8988T (cell line): ENCODE results near the gene RASGEF1B.
"Not testable (repeated sequence)": the region's sequence is repeated elsewhere in the genome, so short reads cannot be mapped to it uniquely, and the experiment has no call there.

Experiments used
- DNase-seq: peaks from one replicate; pipeline ENCODE4 v3.0.0; 2011

The RASGEF1B gene

GRCh38 chr4:81498046-81498445, 26.3 kb upstream of the RASGEF1B start:
- no peak for DNase-seq

- DNase-seq, result no peak
Measured at GRCh38 chr4:81495345-81495744, 23.6 kb upstream of the RASGEF1B start.

- DNase-seq, result no peak
Measured at GRCh38 chr4:81494031-81494431, 22.3 kb upstream of the RASGEF1B start.

DNA sequence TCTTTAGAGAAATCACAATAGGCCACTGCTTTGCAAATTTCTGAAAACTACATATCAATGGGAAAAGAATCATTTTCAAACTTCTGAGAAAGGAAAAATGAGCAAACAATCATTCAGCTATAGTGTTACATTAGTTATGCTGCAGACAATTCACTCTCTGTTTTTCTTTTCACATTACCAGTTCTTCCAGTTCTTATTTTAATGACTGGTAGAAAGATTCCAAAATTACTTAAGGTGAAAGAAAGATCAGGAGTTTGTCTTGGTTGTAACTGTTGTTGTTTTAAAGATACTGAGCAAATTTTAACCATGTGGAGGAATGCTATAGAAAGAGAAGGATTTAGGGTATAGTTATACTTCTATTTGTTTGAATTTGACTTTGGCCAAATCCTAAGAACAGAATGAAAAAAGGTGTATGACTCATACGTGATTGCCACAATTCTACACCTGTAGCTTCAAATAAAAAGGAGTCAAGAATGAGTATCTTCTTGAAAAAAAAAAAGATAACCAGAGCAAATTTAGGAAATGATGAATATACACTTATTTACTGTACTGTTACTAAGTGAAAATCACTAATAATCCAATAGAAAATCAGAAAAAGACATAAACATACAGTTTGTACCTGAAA, 21.0 kb upstream of the RASGEF1B start:
- DNase-seq, result no peak

DNA sequence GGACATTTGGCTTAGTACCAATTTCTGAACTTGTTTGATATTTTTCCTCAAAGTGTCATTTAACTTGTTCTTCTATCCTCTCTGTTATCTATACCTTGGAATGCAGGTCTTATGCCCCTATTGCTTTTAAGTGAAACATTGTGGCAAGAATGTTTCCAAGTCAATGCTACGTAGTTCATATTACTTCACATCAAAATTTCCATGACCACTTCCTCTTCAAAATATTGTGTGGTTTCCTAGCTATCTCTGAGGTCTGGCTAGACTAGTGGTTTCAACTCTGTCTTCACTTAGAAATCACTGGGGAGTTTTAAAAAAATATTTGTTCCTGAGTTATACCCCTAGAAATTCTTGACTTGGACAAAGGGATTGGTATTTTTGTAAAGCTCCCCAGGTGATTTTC, 20.2 kb upstream of the RASGEF1B start:
- DNase-seq, result no peak

DNA sequence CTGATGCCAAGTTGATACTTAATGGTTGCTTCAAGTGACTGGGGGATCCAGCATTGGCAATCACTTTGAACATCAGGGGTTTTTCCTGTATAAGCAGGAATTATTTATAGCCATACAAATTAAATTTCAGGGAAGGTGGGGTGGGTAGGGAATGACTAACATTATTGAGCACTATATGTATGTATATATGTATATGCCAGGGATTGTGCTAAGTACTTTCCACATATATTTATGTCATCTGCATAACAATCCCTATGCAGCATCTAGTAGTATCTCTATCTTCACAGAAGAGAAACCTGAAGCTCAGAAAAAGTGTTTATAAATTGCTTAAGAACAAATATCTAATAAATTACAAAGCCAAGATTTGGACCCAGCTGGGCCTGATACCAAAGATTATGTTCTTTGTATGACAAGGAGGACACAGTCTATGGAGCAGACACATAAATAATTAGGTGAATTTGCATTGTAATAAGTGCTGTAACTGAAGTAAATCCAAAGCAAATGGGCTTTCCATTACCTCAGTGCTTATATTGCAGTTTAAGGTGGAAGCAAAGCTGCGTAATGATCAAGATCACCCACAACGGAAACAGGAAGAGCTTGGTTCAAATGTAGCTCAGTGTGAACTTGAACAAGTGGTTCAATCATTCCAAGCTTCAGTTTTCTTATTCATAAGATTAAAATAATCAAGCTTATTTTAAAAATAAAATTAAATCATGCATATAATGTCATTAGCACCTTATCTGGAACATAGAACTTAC, 18.9 kb upstream of the RASGEF1B start:
- DNase-seq, result no peak

GRCh38 chr4:81486502-81486901, 14.8 kb upstream of the RASGEF1B start:
- no peak for DNase-seq

DNA sequence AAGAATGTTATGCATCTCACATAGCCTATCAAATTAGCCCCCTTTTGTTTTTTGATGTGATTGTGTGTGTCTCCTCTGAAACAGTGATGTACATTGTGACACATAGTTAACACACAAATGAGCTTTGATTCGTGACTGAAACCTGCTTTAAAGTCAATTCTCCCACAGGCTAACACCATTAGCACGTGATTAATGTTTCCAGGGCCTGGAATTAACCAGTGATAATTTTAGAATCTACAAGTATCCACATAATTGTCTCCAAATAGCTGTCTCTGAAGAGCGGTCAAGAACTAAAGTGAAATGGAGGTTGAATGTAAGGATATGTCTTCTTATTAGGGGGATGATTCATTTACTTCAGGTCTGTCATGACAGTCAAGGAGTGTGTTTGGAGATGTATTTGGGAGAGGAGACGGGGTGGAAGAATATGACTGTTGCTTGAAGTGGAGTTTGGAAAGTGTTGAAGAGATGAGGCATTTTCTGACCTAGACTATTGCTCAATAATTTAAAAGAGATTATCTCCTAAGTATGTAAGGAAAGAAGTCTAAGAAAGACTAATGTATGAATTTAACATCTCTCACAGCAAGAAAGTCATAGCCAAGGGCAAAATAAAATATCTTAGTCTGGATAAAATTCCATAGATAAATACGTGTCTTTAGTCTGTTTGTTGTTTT, 13.7 kb upstream of the RASGEF1B start:
- no peak for DNase-seq

GRCh38 chr4:81482326-81482725, 10.6 kb upstream of the RASGEF1B start:
- DNase-seq, result no peak

DNA sequence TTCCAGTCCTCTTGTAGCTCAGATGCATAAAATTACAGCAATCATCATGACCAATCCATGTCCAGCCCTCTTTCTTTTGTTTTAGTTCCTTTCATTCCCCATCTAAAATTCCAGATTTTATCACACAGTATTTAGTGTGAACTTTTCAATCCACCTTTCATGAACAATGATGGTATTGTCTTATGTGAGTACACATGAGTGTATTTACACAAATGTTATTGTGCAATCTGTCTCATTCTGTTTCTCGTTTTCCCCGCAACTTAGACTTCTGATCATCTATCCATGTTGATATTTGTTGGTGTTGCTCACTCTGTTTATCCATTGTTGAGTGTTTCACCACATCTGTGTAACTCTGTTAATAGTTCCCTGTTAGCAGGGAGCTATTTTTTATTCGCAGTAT, 9.4 kb upstream of the RASGEF1B start:
- no peak for DNase-seq

DNA sequence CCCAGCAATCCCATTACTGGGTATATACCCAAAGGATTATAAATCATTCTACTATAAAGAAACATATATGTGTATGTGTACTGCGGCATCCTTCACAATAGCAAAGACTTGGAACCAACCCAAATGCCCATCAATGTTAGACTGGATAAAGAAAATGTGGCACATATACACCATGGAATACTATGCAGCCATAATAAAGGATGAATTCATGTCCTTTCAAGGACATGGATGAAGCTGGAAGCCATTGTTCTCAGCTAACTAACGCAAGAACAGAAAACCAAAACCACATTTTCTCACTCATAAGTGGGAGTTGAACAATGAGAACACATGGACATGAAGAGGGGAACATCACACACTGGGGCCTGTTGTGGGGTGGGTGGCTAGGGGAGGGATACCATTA, 7.9 kb upstream of the RASGEF1B start:
- DNase-seq, result not testable (repeated sequence)

DNA sequence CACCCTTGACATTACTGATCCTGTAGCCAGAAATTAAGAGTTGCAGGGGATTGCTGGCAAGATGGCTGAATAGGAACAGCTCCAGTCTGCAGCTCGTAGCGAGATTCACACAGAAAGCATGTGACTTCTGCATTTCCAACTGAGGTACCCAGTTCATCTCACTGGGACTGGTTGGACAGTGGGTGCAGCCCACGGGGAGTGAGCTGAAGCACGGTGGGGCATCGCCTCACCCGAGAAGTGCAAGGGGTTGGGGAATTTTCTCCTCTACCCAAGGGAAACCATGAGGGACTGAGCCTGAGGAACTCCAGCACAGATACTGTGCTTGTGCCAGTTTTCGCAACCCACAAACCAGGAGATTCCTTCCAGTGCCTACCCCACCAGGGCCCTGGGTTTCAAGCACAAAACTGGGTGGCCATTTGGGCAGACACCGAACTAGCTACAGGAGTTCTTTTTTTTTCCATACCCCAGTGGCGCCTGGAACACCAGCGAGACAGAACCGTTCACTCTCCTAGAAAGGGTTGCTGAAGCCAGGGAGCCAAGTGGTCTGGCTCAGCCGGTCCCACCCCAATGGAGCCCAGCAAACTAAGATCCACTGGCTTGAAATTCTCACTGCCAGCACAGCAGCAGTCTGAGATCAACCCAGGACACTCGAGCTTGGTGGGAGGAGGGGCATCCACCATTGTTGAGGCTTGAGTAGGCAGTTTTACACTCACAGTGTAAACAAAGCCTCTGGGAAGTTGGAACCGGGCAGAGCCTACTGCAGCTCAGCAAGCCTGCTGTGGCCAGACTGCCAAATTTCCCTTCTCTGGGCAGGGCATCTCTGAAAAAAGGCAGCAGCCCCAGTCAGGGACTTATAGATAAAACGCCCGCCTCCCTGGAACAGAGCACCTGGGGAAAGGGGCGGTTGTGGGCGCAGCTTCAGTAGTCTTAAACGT, 1.9 kb upstream of the RASGEF1B start:
- DNase-seq, result not testable (repeated sequence)

DNA sequence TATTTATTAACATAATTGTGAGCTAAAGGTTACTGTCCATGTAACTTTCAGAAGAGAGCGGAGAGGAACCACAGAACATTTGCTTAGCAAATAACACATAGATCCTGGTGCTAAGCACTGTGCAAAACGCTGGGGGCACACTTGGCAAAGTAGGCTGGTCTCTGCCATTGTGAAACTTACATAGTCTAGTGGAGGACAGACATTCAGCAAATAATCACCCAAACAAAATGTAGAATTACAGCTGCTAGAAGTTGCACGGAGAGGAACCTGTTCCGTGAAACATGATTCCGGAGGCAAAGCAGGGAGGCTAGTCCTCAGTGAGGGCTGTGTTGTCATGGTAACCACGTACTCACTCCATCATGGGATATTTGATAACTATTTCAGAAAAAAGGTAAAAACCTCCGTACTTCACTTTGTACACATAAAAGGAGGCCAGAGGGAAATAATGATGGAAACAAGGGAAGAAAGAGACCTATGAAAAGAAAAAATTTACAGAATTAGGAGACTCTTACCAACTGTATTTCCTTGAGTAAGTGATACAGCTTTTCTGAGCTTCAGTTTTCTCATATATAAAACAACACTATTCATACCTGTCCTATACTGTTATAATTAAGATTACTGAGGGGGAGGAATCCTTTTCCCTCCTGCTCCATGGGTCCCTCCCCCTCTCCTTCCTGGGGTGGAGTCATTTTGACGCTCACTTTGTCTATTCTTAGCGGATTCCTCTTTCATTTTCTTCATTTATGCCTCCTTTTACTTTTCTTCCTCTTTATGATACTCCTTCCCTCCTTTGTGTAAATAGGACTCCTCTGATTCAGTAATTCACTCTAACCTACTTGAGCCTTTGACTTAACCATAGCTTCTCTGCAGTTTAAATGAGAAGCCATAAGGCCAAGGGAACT, 825 bp upstream of the RASGEF1B start:
- DNase-seq, result peak; percentile 21

- peak; percentile 18 for DNase-seq
Measured at GRCh38 chr4:81471298-81471587, 464 bp downstream of the RASGEF1B start.

GRCh38 chr4:81470456-81471297, 1.0 kb downstream of the RASGEF1B start:
- no peak for DNase-seq

DNA sequence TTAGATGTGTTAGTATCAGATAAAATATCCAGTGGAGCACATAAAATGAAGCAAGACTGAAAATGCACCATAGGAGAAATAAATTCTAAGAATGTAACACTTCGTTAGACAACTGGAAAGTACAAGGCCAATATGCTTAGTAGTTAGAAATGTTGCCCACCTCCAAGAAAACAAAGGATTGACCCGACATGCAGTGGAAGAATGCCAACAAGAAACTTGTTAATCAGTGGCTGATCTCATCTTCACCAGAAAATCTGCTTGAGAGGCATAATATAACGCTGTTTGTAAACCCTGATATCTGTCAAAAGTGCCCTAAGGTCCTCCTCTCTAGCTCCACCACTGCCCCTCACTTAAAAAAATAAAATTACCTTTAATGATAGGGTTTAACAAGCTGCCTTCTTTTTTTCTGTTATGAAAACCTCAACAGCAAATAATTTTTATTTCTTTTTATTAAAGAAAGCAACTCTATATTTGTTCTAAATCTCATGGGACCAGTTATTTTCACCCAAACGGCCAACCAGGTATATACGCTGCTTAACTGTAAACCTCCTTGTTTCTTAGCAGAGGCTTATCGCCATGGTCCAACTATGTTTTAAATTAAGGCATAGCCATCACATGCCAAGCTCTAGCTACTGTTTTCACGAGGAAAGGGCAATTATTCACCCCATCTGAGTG, 1.8 kb downstream of the RASGEF1B start:
- DNase-seq, result no peak

DNA sequence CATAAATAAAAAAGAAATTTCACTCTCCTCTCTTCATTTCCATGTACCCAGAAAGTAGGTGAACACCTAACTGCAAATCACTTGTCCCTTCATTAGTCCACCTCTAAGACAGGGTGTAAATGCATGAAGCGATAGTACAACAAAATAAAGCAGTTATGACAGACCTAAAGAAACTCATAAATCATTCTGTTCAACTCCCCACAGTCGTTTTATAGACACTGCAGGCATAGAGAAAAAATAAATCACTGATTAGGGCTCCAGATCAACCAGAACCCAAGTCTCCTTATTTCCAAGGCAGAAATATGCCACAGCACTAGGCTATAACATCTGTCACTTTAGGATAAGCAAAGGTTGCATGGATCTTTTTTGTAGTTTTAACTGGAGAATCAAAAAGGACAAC, 3.0 kb downstream of the RASGEF1B start:
- DNase-seq, result no peak

GRCh38 chr4:81467672-81467964, 4.1 kb downstream of the RASGEF1B start:
- DNase-seq, result no peak

- DNase-seq, result peak; percentile 10
Measured at GRCh38 chr4:81466841-81467671, 4.7 kb downstream of the RASGEF1B start.
